H9 (cell line): ENCODE data around the gene TBX5. TPM values are rescaled to one million over a fixed set of nuclear protein-coding genes. Genes with fewer than 3 reads are reported as not detected.

ENCODE experiments used
- DNase-seq: peaks from one replicate; pipeline ENCODE4 v3.0.0-alpha.2; 2017
- H2AFZ ChIP-seq: one replicate; pipeline ENCODE4 v1.6.1; 2013; ENCODE audit warnings: mild to moderate bottlenecking, low read length, control low read depth, moderate library complexity
- H2AK5ac ChIP-seq: 2 replicates; pipeline ENCODE4 v1.6.1; 2013; ENCODE audit warnings: low read length, control low read depth, mixed read lengths; ENCODE audit not compliant: insufficient read length
- H2BK120ac ChIP-seq: one replicate; pipeline ENCODE4 v1.6.1; 2013; ENCODE audit warnings: low read depth, mild to moderate bottlenecking, low read length, control low read depth, inconsistent platforms; ENCODE audit not compliant: poor library complexity, severe bottlenecking
- H2BK12ac ChIP-seq: 2 replicates; pipeline ENCODE4 v1.6.1; 2013; ENCODE audit warnings: low read length, control low read depth, mixed read lengths, low read depth; ENCODE audit not compliant: insufficient read length
- H2BK15ac ChIP-seq: 2 replicates; pipeline ENCODE4 v1.6.1; 2013; ENCODE audit warnings: low read depth, low read length, control low read depth
- H2BK20ac ChIP-seq: one replicate; pipeline ENCODE4 v1.6.1; 2013; ENCODE audit warnings: low read depth, mild to moderate bottlenecking, low read length, control low read depth, inconsistent platforms; ENCODE audit not compliant: poor library complexity, severe bottlenecking
- H2BK5ac ChIP-seq: 2 replicates; pipeline ENCODE4 v1.6.1; 2013; ENCODE audit warnings: low read length, control low read depth, mixed read lengths; ENCODE audit not compliant: insufficient read length
- H3K14ac ChIP-seq: 2 replicates; pipeline ENCODE4 v1.6.1; 2013; ENCODE audit warnings: low read length, control low read depth; ENCODE audit not compliant: insufficient read depth
- H3K18ac ChIP-seq: 2 replicates; pipeline ENCODE4 v1.6.1; 2013; ENCODE audit warnings: low read depth, mild to moderate bottlenecking, mixed read lengths, low read length, control low read depth; ENCODE audit not compliant: insufficient read length
- H3K23ac ChIP-seq: 2 replicates; pipeline ENCODE4 v1.6.1; 2013; ENCODE audit warnings: low read length, control low read depth, mixed read lengths, low read depth; ENCODE audit not compliant: insufficient read length
- H3K23me2 ChIP-seq: 2 replicates; pipeline ENCODE4 v1.6.1; 2013; ENCODE audit warnings: low read depth, mild to moderate bottlenecking, mixed read lengths, low read length, control low read depth; ENCODE audit not compliant: insufficient read length, poor library complexity, severe bottlenecking
- H3K27ac ChIP-seq: 2 replicates; pipeline ENCODE4 v1.5.1; 2013; ENCODE audit warnings: low read length, control low read depth, mixed read lengths, low read depth; ENCODE audit not compliant: insufficient read length
- H3K27me3 ChIP-seq: 2 replicates; pipeline ENCODE4 v1.6.1; 2013; ENCODE audit warnings: low read length, control low read depth, inconsistent platforms; ENCODE audit not compliant: insufficient read depth
- H3K4ac ChIP-seq: 2 replicates; pipeline ENCODE4 v1.6.1; 2013; ENCODE audit warnings: low read depth, mild to moderate bottlenecking, control low read depth, inconsistent platforms, low read length, moderate library complexity
- H3K4me1 ChIP-seq: 2 replicates; pipeline ENCODE4 v1.6.1; 2013; ENCODE audit warnings: low read length, control low read depth, inconsistent platforms; ENCODE audit not compliant: insufficient read depth
- H3K4me2 ChIP-seq: 2 replicates; pipeline ENCODE4 v1.6.1; 2013; ENCODE audit warnings: low read length, control low read depth, mixed read lengths; ENCODE audit not compliant: insufficient read length, insufficient read depth
- H3K56ac ChIP-seq: 2 replicates; pipeline ENCODE4 v1.6.1; 2013; ENCODE audit warnings: low read depth, mild to moderate bottlenecking, mixed read lengths, low read length, control low read depth; ENCODE audit not compliant: insufficient read length
- H3K79me1 ChIP-seq: 2 replicates; pipeline ENCODE4 v1.6.1; 2013; ENCODE audit warnings: low read depth, mild to moderate bottlenecking, moderate library complexity, low read length, control low read depth, inconsistent platforms; ENCODE audit not compliant: insufficient read depth, poor library complexity, severe bottlenecking
- H3K79me2 ChIP-seq: 2 replicates; pipeline ENCODE4 v1.6.1; 2013; ENCODE audit warnings: low read length, control low read depth, inconsistent platforms; ENCODE audit not compliant: insufficient read depth
- H3K9ac ChIP-seq: 2 replicates; pipeline ENCODE4 v1.6.1; 2013; ENCODE audit warnings: low read length, control low read depth, mixed read lengths; ENCODE audit not compliant: insufficient read length; ENCODE audit errors: extremely low read depth
- H3K9me3 ChIP-seq: one replicate; pipeline ENCODE4 v1.6.1; 2013; ENCODE audit warnings: low read depth, low read length, inconsistent platforms; ENCODE audit not compliant: control insufficient read depth
- H3T11ph ChIP-seq: one replicate; pipeline ENCODE4 v1.6.1; 2013; ENCODE audit warnings: mild to moderate bottlenecking, low read length, control low read depth, inconsistent platforms
- H4K20me1 ChIP-seq: one replicate; pipeline ENCODE4 v1.6.1; 2013; ENCODE audit not compliant: control insufficient read depth, insufficient read length, insufficient read depth
- H4K5ac ChIP-seq: 2 replicates; pipeline ENCODE4 v1.6.1; 2013; ENCODE audit warnings: low read depth, mild to moderate bottlenecking, mixed read lengths, low read length, control low read depth; ENCODE audit not compliant: insufficient read length
- H4K8ac ChIP-seq: replicated peaks from 2 replicates; pipeline ENCODE4 v1.6.1; 2013; ENCODE audit warnings: low read length, control low read depth, mixed read lengths, low read depth; ENCODE audit not compliant: insufficient read length
- H4K91ac ChIP-seq: 2 replicates; pipeline ENCODE4 v1.6.1; 2013; ENCODE audit warnings: low read depth, mild to moderate bottlenecking, moderate library complexity, mixed read lengths, low read length, control low read depth; ENCODE audit not compliant: insufficient read length
- H3K27ac Mint-ChIP-seq, 3 experiments: 2 replicates in 2 of 3; 3 replicates in 1 of 3; pipeline ENCODE4 v1.8.0; 2020 to 2021; ENCODE audit warnings: mixed read lengths in 3 of 3, mild to moderate bottlenecking in 1 of 3, moderate library complexity in 1 of 3
- H3K27me3 Mint-ChIP-seq: 2 replicates; pipeline ENCODE4 v1.8.0; 2021; ENCODE audit warnings: low read depth, mild to moderate bottlenecking, moderate library complexity, mixed read lengths
- H3K36me3 Mint-ChIP-seq, 3 experiments: 2 replicates in 2 of 3; 3 replicates in 1 of 3; pipeline ENCODE4 v1.8.0; 2020 to 2021; ENCODE audit warnings: low read depth in 3 of 3, mixed read lengths in 3 of 3; ENCODE audit not compliant: insufficient read depth in 1 of 3
- H3K4me1 Mint-ChIP-seq, 2 experiments: 2 replicates each; pipeline ENCODE4 v1.8.0; 2020; ENCODE audit warnings: mixed read lengths in 2 of 2
- H3K4me3 Mint-ChIP-seq, 2 experiments: 2 replicates in 1 of 2; 3 replicates in 1 of 2; pipeline ENCODE4 v1.8.0; 2020 to 2021; ENCODE audit warnings: mild to moderate bottlenecking in 2 of 2, mixed read lengths in 2 of 2, moderate library complexity in 1 of 2
- H3K9me3 Mint-ChIP-seq, 2 experiments: 2 replicates in 1 of 2; 3 replicates in 1 of 2; pipeline ENCODE4 v1.8.0; 2020; ENCODE audit warnings: mild to moderate bottlenecking in 2 of 2, mixed read lengths in 2 of 2, moderate library complexity in 1 of 2
- CTCF ChIP-seq: fragments of 200-600 bp; sonication (generic); conservative IDR thresholded peaks from 3 replicates; pipeline ENCODE4 v1.8.0; 2021; ENCODE audit warnings: antibody characterized with exemption, mild to moderate bottlenecking
- WGBS: extraction: QIAGEN DNeasy Blood & Tissue Kit; methylation state at CpG from one replicate; pipeline ENCODE4 v1.1.7; 2013; ENCODE audit warnings: missing lambda C conversion rate, low lambda C conversion rate, mixed read lengths; ENCODE audit not compliant: insufficient read length; ENCODE audit errors: extremely low coverage; 5-methylcytosine and 5-hydroxymethylcytosine counted together
- total RNA-seq: library from RNA; stranded (reverse); gene quantifications from 2 replicates; pipeline ENCODE4 v1.2.1, GENCODE V29; 2021

TBX5 gene
- total RNA-seq, 1 experiment from 2014 or later = not detected

GRCh38 chr12:114438635-114439256 lies 32.8 kb upstream of the TBX5 start:
- Mint-ChIP-seq H3K4me3 (peak overlapping the region in 1 of 2 experiments; percentile 43; a peak in 2 of 5 replicates), H3K4me1 (peaks cover 8 to 24% of the 10 kb centered on the region in 2 experiments), H3K9me3 (peaks cover 9 to 13% of the 10 kb centered on the region in 2 experiments), H3K36me3 (peaks cover 0 to 3% (median 0%) of the 10 kb centered on the region in 3 experiments; a peak in 3 of 7 replicates), H3K27me3 (peaks cover 98% of the 10 kb centered on the region), H3K27ac (no peak overlapping the region; a peak in 1 of 7 replicates)
- no peak for DNase-seq
- Histone ChIP-seq H3K4me1 (no peaks in the 10 kb centered on the region), H4K91ac (no peak overlapping the region), H3K23me2 (no peaks in the 10 kb centered on the region), H3K14ac (no peak overlapping the region), H3K23ac (no peak overlapping the region), H3K56ac (no peak overlapping the region), H4K20me1 (no peaks in the 10 kb centered on the region), H3K9ac (no peak overlapping the region), H3K79me1 (no peaks in the 10 kb centered on the region), H2AFZ (no peak overlapping the region), H4K5ac (no peak overlapping the region), H3K79me2 (no peaks in the 10 kb centered on the region), H3K27me3 (peaks cover 77% of the 10 kb centered on the region), H2BK15ac (no peak overlapping the region), H2BK20ac (no peak overlapping the region), H2BK120ac (no peak overlapping the region), H3K4me2 (no peak overlapping the region), H3T11ph (no peak overlapping the region), H3K4ac (no peak overlapping the region), H2BK12ac (no peak overlapping the region), H2BK5ac (no peak overlapping the region), H4K8ac (no peak overlapping the region), H3K27ac (no peak overlapping the region), H3K18ac (no peak overlapping the region), H3K9me3 (peaks cover 14% of the 10 kb centered on the region), H2AK5ac (no peak overlapping the region)
- 100% methylated on average over 1 of the region's 8 CpGs for WGBS
- TF ChIP-seq CTCF = no peak
